Measurements from ENCODE around the gene ZNF487. TPM values are rescaled to one million over a fixed set of nuclear protein-coding genes. Genes with fewer than 3 reads are reported as not detected.
"Not testable (repeated sequence)": the region's sequence is repeated elsewhere in the genome, so short reads cannot be mapped to it uniquely, and the experiment has no call there.

The ZNF487 gene
- total and polyA plus RNA-seq, 2 of the 4 experiments (the other 2 are of a cell fraction) = 1.7 to 2.7 TPM

GRCh38 chr10:43456561-43456960, 19.6 kb downstream of the ZNF487 start:
- H3K4me1 ChIP-seq (ENCODE audit: control insufficient read depth, insufficient read depth, low read length); H2BK15ac ChIP-seq (ENCODE audit: low read depth, low read length); H3K4me3 ChIP-seq (ENCODE audit: insufficient read depth, low read depth, low read length); H3K18ac ChIP-seq (ENCODE audit: low read depth, low read length); H4K20me1 ChIP-seq (ENCODE audit: insufficient read depth, low read length); H3K9me3 ChIP-seq (ENCODE audit: control insufficient read depth, insufficient read depth, low read length); ATAC-seq (ENCODE audit: low read depth); intact Hi-C loops (cut with micrococcal nuclease); CTCF ChIA-PET; H4K5ac ChIP-seq (ENCODE audit: low read depth, low read length); H2BK120ac ChIP-seq (ENCODE audit: low read depth, low read length); H2AK9ac ChIP-seq (replicated peaks; ENCODE audit: low read depth, low read length, poor library complexity); H2AFZ ChIP-seq (replicated peaks; ENCODE audit: low read length, poor library complexity); H3K14ac ChIP-seq (replicated peaks; ENCODE audit: low read depth, low read length); H3K27me3 ChIP-seq (ENCODE audit: control insufficient read depth, insufficient read depth, low read length); BruUV-seq (replicated peaks); H3K9ac ChIP-seq (ENCODE audit: low read depth, low read length); dilution Hi-C loops (cut with HindIII; ENCODE audit: low sequenced_read_pairs, unreplicated experiment); H3K27ac ChIP-seq (ENCODE audit: insufficient read depth, low read length); POLR2A ChIA-PET (ENCODE audit: unreplicated experiment); DNase-seq; H3K4ac ChIP-seq (ENCODE audit: low read depth, low read length); H3K4me2 ChIP-seq (ENCODE audit: low read depth, low read length); in situ Hi-C loops (cut with MboI; ENCODE audit: low sequenced_read_pairs); H3K36me3 ChIP-seq (ENCODE audit: control insufficient read depth, insufficient read depth, low read length); H3K56ac ChIP-seq (ENCODE audit: extremely low read depth, insufficient read depth, low read length); H2BK5ac ChIP-seq (ENCODE audit: low read depth, low read length, poor library complexity, severe bottlenecking); H3K9me1 ChIP-seq (ENCODE audit: insufficient read depth, low read length); H4K91ac ChIP-seq (ENCODE audit: insufficient read depth, low read depth, low read length); H2BK20ac ChIP-seq (ENCODE audit: low read depth, low read length); H3K23ac ChIP-seq (ENCODE audit: low read depth, low read length): not testable (repeated sequence)
- peaks cover 0 to 11% of the 10 kb centered on the region in 2 experiments; a peak in 2 of 4 replicates for H3K79me1 ChIP-seq (ENCODE audit: low read depth in 1 of 2, low read length in 2 of 2)
- 100% methylated on average over 1 of the region's 15 CpGs; no CpG with 5 or more reads in 1 of the 2 experiments for WGBS, 2 experiments (ENCODE audit: extremely low coverage in 2 of 2, insufficient read length in 1 of 2)
- peak overlapping the region; percentile 79 to 93; a peak in 2 of 4 replicates for H4K8ac ChIP-seq (ENCODE audit: low read depth in 2 of 2, low read length in 2 of 2)
- peak overlapping the region; percentile 43; the same call in 1 of the 2 replicates for H2AK5ac ChIP-seq (ENCODE audit: low read depth, low read length)

All from IMR-90 (cell line).